HG02642 (cell line): ENCODE data around the gene VSTM2L.

Experiments
- ATAC-seq: cut with Tn5 transposase; IDR thresholded peaks from one replicate; pipeline ENCODE4 v1.9.1; 2021; ENCODE audit warnings: mild to moderate bottlenecking; ENCODE audit not compliant: unreplicated experiment, poor library complexity

VSTM2L gene

GRCh38 chr20:37915434-37915787 lies 12.5 kb downstream of the VSTM2L start:
- ATAC-seq = no peak

GRCh38 chr20:37915800-37916570 lies 13.1 kb downstream of the VSTM2L start:
- no peak for ATAC-seq

- ATAC-seq = no peak
These were observed 14.5 kb downstream of the VSTM2L start for GRCh38 chr20:37917461-37917860.

GRCh38 chr20:37918035-37918434 lies 15.1 kb downstream of the VSTM2L start:
- no peak for ATAC-seq

GRCh38 chr20:37919389-37920040 lies 16.6 kb downstream of the VSTM2L start:
- ATAC-seq = no peak

DNA sequence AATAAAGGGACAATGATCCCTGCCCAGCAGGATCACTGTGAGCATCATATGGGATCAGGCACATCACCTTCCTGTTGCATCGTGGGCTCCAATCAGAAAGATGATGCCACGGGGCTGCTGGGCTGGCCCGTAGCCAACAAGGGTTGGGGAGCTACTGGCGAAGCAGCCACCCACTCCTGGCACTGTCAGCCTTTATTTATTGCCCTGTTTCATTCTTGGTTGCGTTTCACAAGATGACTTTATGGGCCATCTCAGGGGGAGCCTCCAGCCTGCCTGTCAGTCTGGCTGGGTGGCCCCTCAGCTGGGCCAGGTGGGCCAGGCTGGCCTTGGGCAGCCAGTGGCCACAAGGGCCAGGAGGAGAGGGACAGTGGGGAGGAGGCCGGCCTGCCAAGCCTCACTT lies 17.3 kb downstream of the VSTM2L start:
- no peak for ATAC-seq

GRCh38 chr20:37920679-37921322 lies 17.9 kb downstream of the VSTM2L start:
- peak; percentile 6 for ATAC-seq

DNA sequence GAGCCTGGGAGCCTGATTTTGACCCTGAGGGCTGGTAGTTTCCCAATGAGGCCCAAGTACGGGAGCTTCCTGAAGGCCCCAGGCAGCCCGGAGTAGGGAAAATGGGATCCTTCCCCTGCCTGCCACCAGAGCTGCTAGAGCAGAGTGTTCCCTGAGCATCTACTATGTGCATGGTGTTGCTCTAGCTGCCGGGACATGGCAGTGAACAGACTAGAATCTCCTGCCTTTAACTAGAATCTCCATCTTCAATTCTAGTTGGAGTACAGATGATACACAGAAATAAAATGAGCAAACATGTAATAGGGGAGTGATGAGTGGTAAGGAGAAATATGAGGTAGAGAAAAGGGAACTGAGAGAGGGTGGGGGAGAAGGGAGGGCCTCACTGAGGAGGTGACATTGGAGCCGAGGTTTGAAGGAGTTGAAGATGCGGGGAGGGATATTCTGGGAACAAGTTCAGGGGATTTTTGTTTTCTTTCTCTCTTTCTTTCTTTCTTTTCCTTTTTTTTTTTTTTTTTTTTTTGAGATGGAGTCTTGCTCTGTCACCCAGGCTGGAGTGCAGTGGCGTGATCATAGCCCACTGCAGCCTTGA lies 18.5 kb downstream of the VSTM2L start:
- ATAC-seq = peak; percentile 41

GRCh38 chr20:37922016-37922415 lies 19.1 kb downstream of the VSTM2L start:
- ATAC-seq = peak; percentile 67

DNA sequence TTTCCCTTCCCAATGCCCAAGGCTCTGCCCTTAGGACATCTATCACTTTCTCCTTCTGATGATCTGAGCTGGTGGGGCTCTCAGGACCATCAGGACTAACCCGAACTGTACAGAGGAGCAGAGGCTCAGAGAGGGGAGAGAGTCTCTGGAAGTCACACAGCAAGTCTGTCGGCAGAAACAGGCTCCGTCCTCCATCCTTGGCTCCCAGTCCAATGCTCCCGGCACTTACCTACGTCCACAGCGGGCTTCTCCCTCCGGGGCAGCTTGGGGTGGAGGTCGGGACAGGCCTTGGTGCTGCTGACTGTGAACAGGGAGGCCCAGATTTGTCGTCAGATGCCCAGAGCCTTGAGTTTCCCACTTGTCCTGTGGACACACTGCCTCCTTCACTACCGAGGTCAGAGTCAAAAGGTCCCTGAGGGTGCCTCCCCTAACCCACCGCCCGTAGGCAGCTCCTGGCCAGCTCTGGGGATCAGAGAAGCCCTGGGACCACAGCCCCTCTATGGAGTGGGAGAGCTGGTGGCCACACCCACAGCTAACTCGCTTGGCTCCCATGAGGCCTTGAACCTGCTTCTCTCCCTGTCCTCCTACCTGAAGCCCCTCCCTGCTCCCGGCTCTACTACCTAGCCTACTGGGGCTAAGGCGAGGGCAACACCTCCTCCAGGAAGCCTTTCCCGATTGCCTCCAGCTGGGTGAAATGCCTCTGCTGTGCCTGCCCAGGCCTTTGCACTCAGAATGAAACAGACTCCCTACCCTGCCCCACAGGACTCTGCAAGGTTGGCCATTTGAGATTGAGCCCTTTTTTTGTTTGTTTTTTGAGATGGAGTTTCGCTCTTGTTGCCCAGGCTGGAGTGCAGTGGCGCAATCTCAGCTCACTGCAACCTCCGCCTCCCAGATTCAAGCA lies 22.6 kb downstream of the VSTM2L start:
- ATAC-seq = no peak

DNA sequence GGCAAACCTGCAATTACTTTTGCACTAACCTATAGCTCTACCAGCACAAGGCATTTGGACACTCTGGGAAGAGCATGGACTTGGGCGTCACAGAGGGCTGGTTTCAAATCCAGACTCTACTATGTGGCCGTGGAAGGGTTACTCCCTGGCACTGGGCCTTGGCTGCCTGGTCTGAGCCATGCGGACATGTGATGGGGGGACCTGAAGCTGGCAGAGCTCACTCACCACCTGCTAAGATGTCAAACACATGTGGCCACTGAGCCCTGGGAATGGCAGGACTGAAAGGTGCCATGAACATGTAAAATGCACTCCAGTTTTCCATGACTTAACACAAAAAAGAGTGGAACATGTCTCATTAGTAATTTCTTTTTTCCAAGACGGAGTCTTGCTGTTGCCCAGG lies 23.7 kb downstream of the VSTM2L start:
- ATAC-seq = no peak

GRCh38 chr20:37927410-37928095 lies 24.6 kb downstream of the VSTM2L start:
- no peak for ATAC-seq

GRCh38 chr20:37928996-37929682 lies 26.2 kb downstream of the VSTM2L start:
- ATAC-seq = no peak

DNA sequence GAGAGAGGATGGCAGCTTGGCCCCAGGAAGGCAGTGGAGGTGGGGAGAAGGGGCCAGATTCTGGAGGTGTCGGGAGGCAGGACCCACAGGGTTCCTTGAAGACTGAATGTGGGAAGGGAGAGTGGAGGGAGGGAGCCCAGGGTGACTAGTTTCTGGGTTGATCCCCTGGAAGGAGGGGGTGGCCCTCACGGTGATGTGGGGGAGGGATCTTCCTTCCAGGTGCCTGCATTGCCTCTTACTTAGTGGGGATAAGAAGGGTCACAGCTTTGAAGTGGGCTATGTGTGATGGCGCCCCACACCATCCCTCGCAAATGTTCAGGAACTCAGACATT lies 26.7 kb downstream of the VSTM2L start:
- no peak for ATAC-seq

DNA sequence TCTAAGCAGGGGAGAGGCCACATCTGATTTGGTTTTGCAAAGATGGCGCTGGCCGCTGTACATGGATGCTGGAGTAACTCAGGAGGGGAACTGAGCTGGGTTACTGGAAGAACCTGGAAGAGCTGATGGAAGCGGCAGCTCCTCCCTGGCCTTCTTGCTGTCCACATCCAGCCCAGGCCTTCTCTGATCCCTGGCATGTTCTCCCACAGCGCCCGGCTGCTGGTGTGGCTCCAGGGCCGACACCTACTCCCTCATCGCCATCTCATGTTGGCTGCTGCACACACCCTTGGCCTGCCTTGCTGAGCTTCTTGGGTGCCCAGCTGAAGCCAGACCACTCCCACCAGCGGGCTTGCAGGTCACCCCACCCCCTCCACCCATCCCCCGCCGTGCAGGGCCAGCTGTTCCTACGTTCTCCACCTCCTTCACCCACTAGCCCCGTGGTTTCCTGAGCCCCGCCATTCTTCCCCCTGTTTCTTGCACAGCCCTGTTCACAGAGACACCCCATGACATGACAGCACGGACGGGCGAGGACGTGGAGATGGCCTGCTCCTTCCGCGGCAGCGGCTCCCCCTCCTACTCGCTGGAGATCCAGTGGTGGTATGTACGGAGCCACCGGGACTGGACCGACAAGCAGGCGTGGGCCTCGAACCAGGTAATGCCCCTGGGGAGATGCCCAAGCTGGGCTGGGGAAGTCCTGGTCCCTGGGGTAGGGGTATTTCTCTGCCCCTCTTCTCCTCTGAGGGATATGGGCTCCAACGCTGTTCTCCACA lies 28.4 kb downstream of the VSTM2L start:
- ATAC-seq = no peak

- no peak for ATAC-seq
These were observed 29.1 kb downstream of the VSTM2L start for GRCh38 chr20:37932074-37932473.

GRCh38 chr20:37932919-37933318 lies 30.0 kb downstream of the VSTM2L start:
- no peak for ATAC-seq

GRCh38 chr20:37933786-37934633 lies 31.1 kb downstream of the VSTM2L start:
- ATAC-seq = no peak
